ENCODE results near the gene RGS3. TPM values are rescaled to one million over a fixed set of nuclear protein-coding genes. Genes with fewer than 3 reads are reported as not detected.

The RGS3 gene
- total RNA-seq, 1 donor from 2014 or later: 36.7 TPM

DNA sequence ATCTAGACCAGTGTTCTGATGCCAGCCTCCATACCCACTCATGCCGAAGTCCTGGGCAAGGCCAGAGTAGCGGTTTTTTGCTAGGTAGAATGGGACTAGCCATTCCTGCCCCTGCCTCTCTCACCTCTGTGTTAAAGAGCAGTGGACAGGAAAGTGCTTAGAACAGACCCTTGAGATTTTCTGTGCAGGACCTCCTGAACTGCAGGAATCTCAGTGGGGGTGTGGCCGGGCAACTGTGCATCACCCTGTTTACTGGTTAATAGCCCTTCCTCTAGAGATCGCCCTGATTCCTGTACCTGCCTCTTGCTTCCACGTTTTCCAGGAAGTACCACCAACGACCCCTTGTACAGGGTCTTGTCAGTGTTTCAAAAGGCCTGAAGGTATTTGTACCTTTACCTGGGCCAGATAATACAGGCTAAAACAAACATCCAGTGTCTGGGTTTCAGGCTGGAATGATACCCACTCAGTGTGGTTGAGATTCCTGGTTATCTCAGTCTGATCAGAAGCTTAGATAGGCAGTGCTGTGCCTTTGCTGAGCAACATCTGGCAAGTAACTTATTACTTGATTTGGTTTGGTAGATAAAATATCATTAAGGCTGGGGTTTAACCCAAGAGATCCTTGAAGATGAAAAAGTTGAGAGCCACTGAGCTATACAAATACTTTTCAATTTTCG, 65.9 kb downstream of the RGS3 start:
- H3K4me3 Mint-ChIP-seq: no peak overlapping the region
- no peaks in the 10 kb centered on the region for H3K36me3 Mint-ChIP-seq (ENCODE audit: low read depth)
- H3K27me3 Mint-ChIP-seq (ENCODE audit: low read depth): no peaks in the 10 kb centered on the region
- TF ChIP-seq CTCF (conservative IDR thresholded peaks at IDR 0.05): no peak
- no peaks in the 10 kb centered on the region for H3K9me3 Mint-ChIP-seq
- DNase-seq (ENCODE audit: low read depth, low spot score): no peak
- H3K27ac Mint-ChIP-seq (ENCODE audit: unreplicated experiment): no peak overlapping the region
- peaks cover 35% of the 10 kb centered on the region for H3K4me1 Mint-ChIP-seq

DNA sequence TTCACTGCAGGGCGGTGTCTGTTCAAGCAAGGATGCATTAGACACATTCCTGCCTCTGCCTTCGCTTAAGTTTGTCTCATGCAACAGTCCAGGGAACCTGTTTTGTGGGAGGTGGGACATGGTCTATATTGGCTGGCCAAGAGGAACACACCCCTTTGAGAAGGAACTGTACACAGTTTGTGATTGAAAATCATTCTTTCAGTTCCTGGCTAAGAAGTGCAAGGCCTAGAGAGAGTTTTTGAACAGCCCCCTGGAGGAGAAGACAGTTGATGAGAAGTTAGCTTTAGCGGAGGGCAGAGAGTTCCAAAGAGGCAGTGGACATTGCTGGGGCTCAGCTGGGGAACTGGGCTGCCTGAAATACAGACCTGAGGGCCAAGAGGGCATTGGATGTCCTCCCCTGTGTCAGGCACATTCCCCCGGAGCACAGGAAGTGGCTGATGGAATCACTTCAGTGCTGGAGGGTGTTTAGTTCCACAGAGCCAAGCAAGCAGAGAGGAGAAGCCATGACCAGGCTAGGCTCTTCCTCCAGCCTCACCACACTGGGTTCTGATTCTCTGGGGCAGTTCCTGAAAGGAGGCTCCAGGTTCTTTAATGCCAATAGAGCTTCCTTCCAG, 66.6 kb downstream of the RGS3 start:
- no peaks in the 10 kb centered on the region for H3K36me3 Mint-ChIP-seq (ENCODE audit: low read depth)
- no peaks in the 10 kb centered on the region for H3K27me3 Mint-ChIP-seq (ENCODE audit: low read depth)
- no peak overlapping the region for H3K4me3 Mint-ChIP-seq
- peaks cover 35% of the 10 kb centered on the region for H3K4me1 Mint-ChIP-seq
- peak overlapping the region; percentile 88 for H3K27ac Mint-ChIP-seq (ENCODE audit: unreplicated experiment)
- DNase-seq (ENCODE audit: low read depth, low spot score): no peak
- H3K9me3 Mint-ChIP-seq: no peaks in the 10 kb centered on the region
- TF ChIP-seq CTCF (conservative IDR thresholded peaks at IDR 0.05): no peak

DNA sequence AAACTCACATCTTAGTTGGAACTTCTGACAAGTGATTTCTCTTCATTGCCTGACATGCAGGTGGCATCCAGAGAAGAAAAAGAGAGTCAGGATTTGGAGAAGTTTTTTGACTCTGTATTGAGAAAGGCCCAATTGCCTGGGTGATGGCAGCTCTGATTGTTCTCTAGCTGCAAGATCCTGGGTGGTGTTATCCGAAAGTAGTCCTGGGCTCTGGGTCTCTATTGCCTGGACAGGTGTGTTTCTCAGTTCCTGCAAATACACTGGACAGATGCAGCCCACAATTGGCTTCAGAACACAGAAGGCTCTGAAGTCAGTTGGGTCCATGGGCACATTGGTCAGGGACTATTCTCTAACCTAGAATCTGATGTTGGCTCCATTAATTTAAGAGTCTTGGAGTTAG, 67.4 kb downstream of the RGS3 start:
- no peak overlapping the region for H3K27ac Mint-ChIP-seq (ENCODE audit: unreplicated experiment)
- no peaks in the 10 kb centered on the region for H3K36me3 Mint-ChIP-seq (ENCODE audit: low read depth)
- peaks cover 33% of the 10 kb centered on the region for H3K4me1 Mint-ChIP-seq
- no peak overlapping the region for H3K4me3 Mint-ChIP-seq
- no peaks in the 10 kb centered on the region for H3K9me3 Mint-ChIP-seq
- no peak for DNase-seq (ENCODE audit: low read depth, low spot score)
- TF ChIP-seq CTCF (conservative IDR thresholded peaks at IDR 0.05): no peak
- no peaks in the 10 kb centered on the region for H3K27me3 Mint-ChIP-seq (ENCODE audit: low read depth)

DNA sequence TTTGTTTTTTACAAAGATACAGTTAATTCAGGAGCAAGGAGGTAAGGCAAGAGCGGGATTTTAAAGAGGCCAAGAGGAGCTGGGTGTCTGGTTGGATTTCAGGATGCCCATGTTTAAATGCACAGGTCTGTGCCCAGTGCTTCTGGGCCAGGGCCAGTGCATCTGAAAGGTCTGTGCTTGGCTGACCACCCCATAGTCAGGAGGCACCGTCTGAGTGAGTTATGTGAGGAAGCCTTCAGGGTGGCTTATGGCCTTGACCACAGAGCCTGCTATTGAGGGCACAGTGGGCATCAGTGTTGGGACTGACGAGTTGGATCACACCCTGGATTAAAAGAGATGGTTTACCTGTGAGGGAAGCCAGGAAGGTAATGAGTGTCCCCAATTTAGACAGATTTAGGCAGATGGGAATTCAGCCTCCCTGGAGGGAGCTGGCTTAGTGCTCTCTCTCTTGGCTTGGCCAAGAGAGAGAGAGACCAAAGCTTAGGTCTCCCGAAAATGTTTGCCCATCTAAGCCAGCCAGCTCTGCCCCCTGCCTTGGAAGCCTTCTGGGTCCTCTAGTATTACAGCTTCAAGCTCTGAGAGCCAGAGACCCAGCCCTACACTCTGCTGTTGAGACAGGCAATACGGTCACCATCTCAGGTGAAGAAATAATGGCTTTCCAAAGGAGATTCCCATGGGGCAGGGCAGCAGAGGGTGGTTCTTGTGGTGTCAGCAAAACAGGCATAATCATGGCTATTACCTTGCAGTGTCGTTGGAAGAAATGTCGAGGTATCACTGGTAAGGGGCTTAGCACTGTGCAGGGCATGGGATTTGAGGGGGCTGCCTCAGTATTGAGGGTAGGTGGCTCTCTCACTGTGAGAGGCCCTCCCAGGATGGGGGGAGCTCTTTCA, 68.6 kb downstream of the RGS3 start:
- Mint-ChIP-seq H3K9me3 (no peaks in the 10 kb centered on the region), H3K4me1 (peaks cover 36% of the 10 kb centered on the region), H3K4me3 (no peak overlapping the region), H3K27ac (ENCODE audit: unreplicated experiment) (no peak overlapping the region), H3K27me3 (ENCODE audit: low read depth) (no peaks in the 10 kb centered on the region), H3K36me3 (ENCODE audit: low read depth) (no peaks in the 10 kb centered on the region)
- DNase-seq (ENCODE audit: low read depth, low spot score): no peak
- TF ChIP-seq CTCF (conservative IDR thresholded peaks at IDR 0.05): no peak

GRCh38 chr9:113532809-113533190, 69.3 kb downstream of the RGS3 start:
- no peaks in the 10 kb centered on the region for H3K9me3 Mint-ChIP-seq
- H3K4me3 Mint-ChIP-seq: no peak overlapping the region
- H3K4me1 Mint-ChIP-seq: peaks cover 39% of the 10 kb centered on the region
- no peak for TF ChIP-seq CTCF (conservative IDR thresholded peaks at IDR 0.05)
- no peaks in the 10 kb centered on the region for H3K27me3 Mint-ChIP-seq (ENCODE audit: low read depth)
- DNase-seq (ENCODE audit: low read depth, low spot score): no peak
- no peaks in the 10 kb centered on the region for H3K36me3 Mint-ChIP-seq (ENCODE audit: low read depth)
- H3K27ac Mint-ChIP-seq (ENCODE audit: unreplicated experiment): no peak overlapping the region
